ENCODE measurements around the gene PNKD. TPM values are rescaled to one million over a fixed set of nuclear protein-coding genes. Genes with fewer than 3 reads are reported as not detected.

The PNKD gene
- total RNA-seq (10 to 100 TPM; 53.8 to 78.7 (median 72.5) TPM), polyA plus RNA-seq (100 to 1,000 TPM in 1 of 2 donors, 10 to 100 TPM in 1; 54.6 to 146 TPM)
- long read RNA-seq, donor 1, transcript PNKD-201 (3 exons, 758 nt): major isoform, 92 of 118 reads
- long read RNA-seq, donor 1, partial matches to known transcripts: 0 of 118 reads
- long read RNA-seq, donor 1, other reads (novel, unspliced or antisense): 20 of 118 reads
- long read RNA-seq, donor 2, transcript PNKD-201 (3 exons, 758 nt): major isoform, 20 of 41 reads
- long read RNA-seq, donor 2, partial matches to known transcripts: 0 of 41 reads
- long read RNA-seq, donor 2, other reads (novel, unspliced or antisense): 18 of 41 reads
- long read RNA-seq, donor 3, transcript PNKD-201 (3 exons, 758 nt): major isoform, 55 of 81 reads
- long read RNA-seq, donor 3, partial matches to known transcripts: 5 of 81 reads
- long read RNA-seq, donor 3, other reads (novel, unspliced or antisense): 14 of 81 reads

GRCh38 chr2:218269900-218270720 is at the start of gene PNKD, which contains the start of gene AAMP:
PNKD (plus strand) TSS chr2:218270519; CDS start chr2:218270536, 17 bp downstream.
AAMP (minus strand) TSS chr2:218270137; CDS start chr2:218270086, 51 bp downstream.
- TF ChIP-seq POLR2A (IDR thresholded peaks at IDR 0.05): peak; percentile 15 to 89
- TF ChIP-seq CTCF (IDR thresholded peaks at IDR 0.05): peak in 8 of 12 donors; percentile 26 to 56 (median 36)
- ATAC-seq (peak; percentile 92 to 96 (median 94)), DNase-seq (peak; percentile 100)
- Histone ChIP-seq H3K4me1 (peaks cover 3 to 60% (median 43%) of the 10 kb centered on the region in 12 donors), H3K27ac (peak within 1 kb of the TSS; percentile 71 to 88 (median 80)), H3K27me3 (no peaks in the 10 kb centered on the region), H3K36me3 (peaks cover 0 to 54% (median 47%) of the 10 kb centered on the region in 9 donors), H3K4me3 (peak within 1 kb of the TSS; percentile 54 to 95 (median 87)), H3K9me3 (no peaks in the 10 kb centered on the region)
- intact Hi-C loops (cut with DNase I): loop anchor here in 8 of 10 donors (1.0 to 10.0 kb wide), 11 partner anchors 17 to 375 kb away; partner anchors contain the start of genes CTDSP1 (in 4 of the 8) and ARPC2 (in 3 of the 8)
- WGBS, 4 donors: 0 to 1% (median 0%) methylated on average over 45 to 64 of the region's 64 CpGs

GRCh38 chr2:218221000-218221399 is 49.3 kb upstream of the PNKD start:
- H3K27ac ChIP-seq: peak overlapping the region in 1 of 12 donors; percentile 98

GRCh38 chr2:218223046-218223445 is 47.3 kb upstream of the PNKD start:
- peaks cover 0 to 92% (median 49%) of the 10 kb centered on the region in 9 donors for H3K36me3 ChIP-seq
- H3K27ac ChIP-seq: peak overlapping the region in 1 of 12 donors; percentile 38
- WGBS, 4 donors: 83 to 86% (median 84%) methylated on average over 5 of the region's 5 CpGs
- intact Hi-C loops (cut with DNase I): loop anchor here in 4 of 10 donors (5.0 kb wide), 1 partner anchor 34 kb away; no protein-coding TSS in a partner anchor
- TF ChIP-seq POLR2A (IDR thresholded peaks at IDR 0.05): no peak
- TF ChIP-seq CTCF (IDR thresholded peaks at IDR 0.05): no peak
- H3K27me3 ChIP-seq: no peaks in the 10 kb centered on the region
- peak in 1 of 4 donors; percentile 35 for ATAC-seq
- no peaks in the 10 kb centered on the region for H3K9me3 ChIP-seq
- peak overlapping the region in 1 of 12 donors; percentile 18 for H3K4me3 ChIP-seq
- peaks cover 0 to 98% (median 50%) of the 10 kb centered on the region in 12 donors for H3K4me1 ChIP-seq
- no peak for DNase-seq

More at GRCh38 chr2:218221000-218221399, 49.3 kb upstream of the PNKD start:
- Histone ChIP-seq H3K9me3 (no peaks in the 10 kb centered on the region), H3K36me3 (peaks cover 0 to 72% (median 29%) of the 10 kb centered on the region in 9 donors), H3K27me3 (no peaks in the 10 kb centered on the region), H3K4me1 (peaks cover 0 to 86% (median 55%) of the 10 kb centered on the region in 12 donors), H3K4me3 (peak overlapping the region in 1 of 12 donors; percentile 35)
- TF ChIP-seq POLR2A (IDR thresholded peaks at IDR 0.05): no peak
- no peak for TF ChIP-seq CTCF (IDR thresholded peaks at IDR 0.05)
- intact Hi-C loops (cut with DNase I): loop anchor here in 5 of 10 donors (1.0 to 5.0 kb wide), 2 partner anchors 36 to 48 kb away; no protein-coding TSS in a partner anchor
- no peak for ATAC-seq
- DNase-seq: no peak
- WGBS, 4 donors: 64 to 69% (median 65%) methylated on average over 5 of the region's 5 CpGs

Data from heart left ventricle (tissue), 16 donors.